H9 (cell line): ENCODE data around the gene PANX2. TPM values are rescaled to one million over a fixed set of nuclear protein-coding genes. Genes with fewer than 3 reads are reported as not detected.

Experiments used
- DNase-seq: peaks from one replicate; pipeline ENCODE4 v3.0.0-alpha.2; 2017
- H2AFZ ChIP-seq: one replicate; pipeline ENCODE4 v1.6.1; 2013; ENCODE audit warnings: mild to moderate bottlenecking, low read length, control low read depth, moderate library complexity
- H2AK5ac ChIP-seq: 2 replicates; pipeline ENCODE4 v1.6.1; 2013; ENCODE audit warnings: low read length, control low read depth, mixed read lengths; ENCODE audit not compliant: insufficient read length
- H2BK120ac ChIP-seq: one replicate; pipeline ENCODE4 v1.6.1; 2013; ENCODE audit warnings: low read depth, mild to moderate bottlenecking, low read length, control low read depth, inconsistent platforms; ENCODE audit not compliant: poor library complexity, severe bottlenecking
- H2BK12ac ChIP-seq: 2 replicates; pipeline ENCODE4 v1.6.1; 2013; ENCODE audit warnings: low read length, control low read depth, mixed read lengths, low read depth; ENCODE audit not compliant: insufficient read length
- H2BK15ac ChIP-seq: 2 replicates; pipeline ENCODE4 v1.6.1; 2013; ENCODE audit warnings: low read depth, low read length, control low read depth
- H2BK20ac ChIP-seq: one replicate; pipeline ENCODE4 v1.6.1; 2013; ENCODE audit warnings: low read depth, mild to moderate bottlenecking, low read length, control low read depth, inconsistent platforms; ENCODE audit not compliant: poor library complexity, severe bottlenecking
- H2BK5ac ChIP-seq: 2 replicates; pipeline ENCODE4 v1.6.1; 2013; ENCODE audit warnings: low read length, control low read depth, mixed read lengths; ENCODE audit not compliant: insufficient read length
- H3K14ac ChIP-seq: 2 replicates; pipeline ENCODE4 v1.6.1; 2013; ENCODE audit warnings: low read length, control low read depth; ENCODE audit not compliant: insufficient read depth
- H3K18ac ChIP-seq: 2 replicates; pipeline ENCODE4 v1.6.1; 2013; ENCODE audit warnings: low read depth, mild to moderate bottlenecking, mixed read lengths, low read length, control low read depth; ENCODE audit not compliant: insufficient read length
- H3K23ac ChIP-seq: 2 replicates; pipeline ENCODE4 v1.6.1; 2013; ENCODE audit warnings: low read length, control low read depth, mixed read lengths, low read depth; ENCODE audit not compliant: insufficient read length
- H3K23me2 ChIP-seq: 2 replicates; pipeline ENCODE4 v1.6.1; 2013; ENCODE audit warnings: low read depth, mild to moderate bottlenecking, mixed read lengths, low read length, control low read depth; ENCODE audit not compliant: insufficient read length, poor library complexity, severe bottlenecking
- H3K27ac ChIP-seq: 2 replicates; pipeline ENCODE4 v1.5.1; 2013; ENCODE audit warnings: low read length, control low read depth, mixed read lengths, low read depth; ENCODE audit not compliant: insufficient read length
- H3K27me3 ChIP-seq: 2 replicates; pipeline ENCODE4 v1.6.1; 2013; ENCODE audit warnings: low read length, control low read depth, inconsistent platforms; ENCODE audit not compliant: insufficient read depth
- H3K4ac ChIP-seq: 2 replicates; pipeline ENCODE4 v1.6.1; 2013; ENCODE audit warnings: low read depth, mild to moderate bottlenecking, control low read depth, inconsistent platforms, low read length, moderate library complexity
- H3K4me1 ChIP-seq: 2 replicates; pipeline ENCODE4 v1.6.1; 2013; ENCODE audit warnings: low read length, control low read depth, inconsistent platforms; ENCODE audit not compliant: insufficient read depth
- H3K4me2 ChIP-seq: 2 replicates; pipeline ENCODE4 v1.6.1; 2013; ENCODE audit warnings: low read length, control low read depth, mixed read lengths; ENCODE audit not compliant: insufficient read length, insufficient read depth
- H3K56ac ChIP-seq: 2 replicates; pipeline ENCODE4 v1.6.1; 2013; ENCODE audit warnings: low read depth, mild to moderate bottlenecking, mixed read lengths, low read length, control low read depth; ENCODE audit not compliant: insufficient read length
- H3K79me1 ChIP-seq: 2 replicates; pipeline ENCODE4 v1.6.1; 2013; ENCODE audit warnings: low read depth, mild to moderate bottlenecking, moderate library complexity, low read length, control low read depth, inconsistent platforms; ENCODE audit not compliant: insufficient read depth, poor library complexity, severe bottlenecking
- H3K79me2 ChIP-seq: 2 replicates; pipeline ENCODE4 v1.6.1; 2013; ENCODE audit warnings: low read length, control low read depth, inconsistent platforms; ENCODE audit not compliant: insufficient read depth
- H3K9ac ChIP-seq: 2 replicates; pipeline ENCODE4 v1.6.1; 2013; ENCODE audit warnings: low read length, control low read depth, mixed read lengths; ENCODE audit not compliant: insufficient read length; ENCODE audit errors: extremely low read depth
- H3K9me3 ChIP-seq: one replicate; pipeline ENCODE4 v1.6.1; 2013; ENCODE audit warnings: low read depth, low read length, inconsistent platforms; ENCODE audit not compliant: control insufficient read depth
- H3T11ph ChIP-seq: one replicate; pipeline ENCODE4 v1.6.1; 2013; ENCODE audit warnings: mild to moderate bottlenecking, low read length, control low read depth, inconsistent platforms
- H4K20me1 ChIP-seq: one replicate; pipeline ENCODE4 v1.6.1; 2013; ENCODE audit not compliant: control insufficient read depth, insufficient read length, insufficient read depth
- H4K5ac ChIP-seq: 2 replicates; pipeline ENCODE4 v1.6.1; 2013; ENCODE audit warnings: low read depth, mild to moderate bottlenecking, mixed read lengths, low read length, control low read depth; ENCODE audit not compliant: insufficient read length
- H4K8ac ChIP-seq: replicated peaks from 2 replicates; pipeline ENCODE4 v1.6.1; 2013; ENCODE audit warnings: low read length, control low read depth, mixed read lengths, low read depth; ENCODE audit not compliant: insufficient read length
- H4K91ac ChIP-seq: 2 replicates; pipeline ENCODE4 v1.6.1; 2013; ENCODE audit warnings: low read depth, mild to moderate bottlenecking, moderate library complexity, mixed read lengths, low read length, control low read depth; ENCODE audit not compliant: insufficient read length
- H3K27ac Mint-ChIP-seq, 3 experiments: 2 replicates in 2 of 3; 3 replicates in 1 of 3; pipeline ENCODE4 v1.8.0; 2020 to 2021; ENCODE audit warnings: mixed read lengths in 3 of 3, mild to moderate bottlenecking in 1 of 3, moderate library complexity in 1 of 3
- H3K27me3 Mint-ChIP-seq: 2 replicates; pipeline ENCODE4 v1.8.0; 2021; ENCODE audit warnings: low read depth, mild to moderate bottlenecking, moderate library complexity, mixed read lengths
- H3K36me3 Mint-ChIP-seq, 3 experiments: 2 replicates in 2 of 3; 3 replicates in 1 of 3; pipeline ENCODE4 v1.8.0; 2020 to 2021; ENCODE audit warnings: low read depth in 3 of 3, mixed read lengths in 3 of 3; ENCODE audit not compliant: insufficient read depth in 1 of 3
- H3K4me1 Mint-ChIP-seq, 2 experiments: 2 replicates each; pipeline ENCODE4 v1.8.0; 2020; ENCODE audit warnings: mixed read lengths in 2 of 2
- H3K4me3 Mint-ChIP-seq, 2 experiments: 2 replicates in 1 of 2; 3 replicates in 1 of 2; pipeline ENCODE4 v1.8.0; 2020 to 2021; ENCODE audit warnings: mild to moderate bottlenecking in 2 of 2, mixed read lengths in 2 of 2, moderate library complexity in 1 of 2
- H3K9me3 Mint-ChIP-seq, 2 experiments: 2 replicates in 1 of 2; 3 replicates in 1 of 2; pipeline ENCODE4 v1.8.0; 2020; ENCODE audit warnings: mild to moderate bottlenecking in 2 of 2, mixed read lengths in 2 of 2, moderate library complexity in 1 of 2
- WGBS: extraction: QIAGEN DNeasy Blood & Tissue Kit; methylation state at CpG from one replicate; pipeline ENCODE4 v1.1.7; 2013; ENCODE audit warnings: missing lambda C conversion rate, low lambda C conversion rate, mixed read lengths; ENCODE audit not compliant: insufficient read length; ENCODE audit errors: extremely low coverage; 5-methylcytosine and 5-hydroxymethylcytosine counted together
- total RNA-seq: library from RNA; stranded (reverse); gene quantifications from 2 replicates; pipeline ENCODE4 v1.2.1, GENCODE V29; 2021
- TF ChIP-seq, protein P1 (sequence below): fragments of 200-600 bp; sonication (generic); conservative IDR thresholded peaks from 3 replicates; pipeline ENCODE4 v1.8.0; 2021; ENCODE audit warnings: antibody characterized with exemption, mild to moderate bottlenecking

PANX2 gene
- total RNA-seq, 1 experiment from 2014 or later, result 8.0 TPM

GRCh38 chr22:50175191-50175461, 4.6 kb downstream of the PANX2 start:
- Histone ChIP-seq H3K18ac (no peak overlapping the region), H2BK120ac (no peak overlapping the region), H3K27ac (no peak overlapping the region), H2BK15ac (no peak overlapping the region), H2BK5ac (no peak overlapping the region), H4K91ac (no peak overlapping the region), H3K9ac (no peak overlapping the region), H2AFZ (no peak overlapping the region), H3K79me1 (no peaks in the 10 kb centered on the region), H3K23me2 (peaks cover 5% of the 10 kb centered on the region), H3K27me3 (no peaks in the 10 kb centered on the region; the same call in 1 of the 2 replicates), H3K14ac (no peak overlapping the region; the same call in 1 of the 2 replicates), H3T11ph (no peak overlapping the region), H3K4me2 (no peak overlapping the region), H2AK5ac (no peak overlapping the region), H3K79me2 (no peaks in the 10 kb centered on the region), H3K4me1 (no peaks in the 10 kb centered on the region), H4K5ac (no peak overlapping the region), H3K56ac (no peak overlapping the region), H3K4ac (no peak overlapping the region), H3K9me3 (no peaks in the 10 kb centered on the region), H4K20me1 (no peaks in the 10 kb centered on the region), H2BK12ac (no peak overlapping the region), H4K8ac (no peak overlapping the region), H3K23ac (no peak overlapping the region), H2BK20ac (no peak overlapping the region)
- Mint-ChIP-seq H3K4me3 (no peak overlapping the region), H3K27me3 (peaks cover 15% of the 10 kb centered on the region), H3K27ac (no peak overlapping the region; a peak in 1 of 7 replicates), H3K36me3 (peaks cover 0 to 14% (median 4%) of the 10 kb centered on the region in 3 experiments; a peak in 5 of 7 replicates), H3K9me3 (no peaks in the 10 kb centered on the region; a peak in 2 of 5 replicates), H3K4me1 (peaks cover 4 to 5% of the 10 kb centered on the region in 2 experiments)
- no CpG with 5 or more reads among the region's 6 CpGs for WGBS
- no peak for DNase-seq
- TF ChIP-seq, protein P1, sequence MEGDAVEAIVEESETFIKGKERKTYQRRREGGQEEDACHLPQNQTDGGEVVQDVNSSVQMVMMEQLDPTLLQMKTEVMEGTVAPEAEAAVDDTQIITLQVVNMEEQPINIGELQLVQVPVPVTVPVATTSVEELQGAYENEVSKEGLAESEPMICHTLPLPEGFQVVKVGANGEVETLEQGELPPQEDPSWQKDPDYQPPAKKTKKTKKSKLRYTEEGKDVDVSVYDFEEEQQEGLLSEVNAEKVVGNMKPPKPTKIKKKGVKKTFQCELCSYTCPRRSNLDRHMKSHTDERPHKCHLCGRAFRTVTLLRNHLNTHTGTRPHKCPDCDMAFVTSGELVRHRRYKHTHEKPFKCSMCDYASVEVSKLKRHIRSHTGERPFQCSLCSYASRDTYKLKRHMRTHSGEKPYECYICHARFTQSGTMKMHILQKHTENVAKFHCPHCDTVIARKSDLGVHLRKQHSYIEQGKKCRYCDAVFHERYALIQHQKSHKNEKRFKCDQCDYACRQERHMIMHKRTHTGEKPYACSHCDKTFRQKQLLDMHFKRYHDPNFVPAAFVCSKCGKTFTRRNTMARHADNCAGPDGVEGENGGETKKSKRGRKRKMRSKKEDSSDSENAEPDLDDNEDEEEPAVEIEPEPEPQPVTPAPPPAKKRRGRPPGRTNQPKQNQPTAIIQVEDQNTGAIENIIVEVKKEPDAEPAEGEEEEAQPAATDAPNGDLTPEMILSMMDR, result no peak
